Stimulated activated effector memory CD8-positive, alpha-beta T cell treated with anti-CD3 and anti-CD28 coated beads, Interleukin-12 subunit alpha, Interleukin-12 subunit beta, amount 100 ng/mL, for 72 hours (primary cell): ENCODE data around the gene CD6.
A peak's percentile ranks its signal among the peaks of the same experiment; 100 is the strongest.

ENCODE experiments used
- ATAC-seq: fragments of 150-1000 bp; cut with Tn5 transposase; 2 replicates; pipeline ENCODE4 v1.10.0; 2021
- DNase-seq, 2 donors: peaks; one replicate each; pipeline ENCODE4 v3.0.0; 2021 to 2022; ENCODE audit warnings: low spot score in 2 of 2
- H3K27ac Mint-ChIP-seq: one replicate; pipeline ENCODE4 v1.8.0; 2022; ENCODE audit warnings: mild to moderate bottlenecking, mixed read lengths
- H3K36me3 Mint-ChIP-seq: one replicate; pipeline ENCODE4 v1.8.0; 2022; ENCODE audit warnings: mild to moderate bottlenecking, mixed read lengths
- H3K4me1 Mint-ChIP-seq: one replicate; pipeline ENCODE4 v1.8.0; 2022; ENCODE audit warnings: mixed read lengths
- H3K4me3 Mint-ChIP-seq: one replicate; pipeline ENCODE4 v1.8.0; 2022; ENCODE audit warnings: mild to moderate bottlenecking, mixed read lengths
- H3K9me3 Mint-ChIP-seq: one replicate; pipeline ENCODE4 v1.8.0; 2022; ENCODE audit warnings: mixed read lengths

The CD6 gene

GRCh38 chr11:60996381-60997138 is 25.1 kb downstream of the CD6 start:
- ATAC-seq (no peak), DNase-seq (no peak)
- Mint-ChIP-seq H3K4me1 (peaks cover 51% of the 10 kb centered on the region), H3K36me3 (peaks cover 100% of the 10 kb centered on the region), H3K27ac (peak overlapping the region; percentile 29), H3K9me3 (no peaks in the 10 kb centered on the region), H3K4me3 (no peak overlapping the region)

- peaks cover 100% of the 10 kb centered on the region for H3K36me3 Mint-ChIP-seq
- no peak overlapping the region for H3K27ac Mint-ChIP-seq
- no peak for DNase-seq
- H3K4me1 Mint-ChIP-seq: peaks cover 43% of the 10 kb centered on the region
- H3K9me3 Mint-ChIP-seq: no peaks in the 10 kb centered on the region
- no peak for ATAC-seq
- H3K4me3 Mint-ChIP-seq: no peak overlapping the region
Observed at GRCh38 chr11:61000426-61000825, 28.9 kb downstream of the CD6 start.

- no peak for ATAC-seq
- DNase-seq: no peak
- H3K36me3 Mint-ChIP-seq: peaks cover 97% of the 10 kb centered on the region
- H3K4me1 Mint-ChIP-seq: peaks cover 49% of the 10 kb centered on the region
- no peaks in the 10 kb centered on the region for H3K9me3 Mint-ChIP-seq
- peak overlapping the region; percentile 74 for H3K27ac Mint-ChIP-seq
- no peak overlapping the region for H3K4me3 Mint-ChIP-seq
Observed at GRCh38 chr11:61001931-61002330, 30.5 kb downstream of the CD6 start.

- peaks cover 96% of the 10 kb centered on the region for H3K36me3 Mint-ChIP-seq
- no peaks in the 10 kb centered on the region for H3K9me3 Mint-ChIP-seq
- DNase-seq: no peak
- ATAC-seq: no peak
- no peak overlapping the region for H3K27ac Mint-ChIP-seq
- no peak overlapping the region for H3K4me3 Mint-ChIP-seq
- peaks cover 49% of the 10 kb centered on the region for H3K4me1 Mint-ChIP-seq
Observed at GRCh38 chr11:61002598-61002997, 31.1 kb downstream of the CD6 start.

GRCh38 chr11:61004180-61004611 is 32.7 kb downstream of the CD6 start:
- peak overlapping the region; percentile 79 for H3K27ac Mint-ChIP-seq
- peaks cover 45% of the 10 kb centered on the region for H3K4me1 Mint-ChIP-seq

GRCh38 chr11:61004761-61005181 is 33.3 kb downstream of the CD6 start:
- DNase-seq: no peak
- H3K4me1 Mint-ChIP-seq: peaks cover 46% of the 10 kb centered on the region
- ATAC-seq: peak; percentile 66
- no peaks in the 10 kb centered on the region for H3K9me3 Mint-ChIP-seq
- peaks cover 96% of the 10 kb centered on the region for H3K36me3 Mint-ChIP-seq
- H3K27ac Mint-ChIP-seq: peak overlapping the region; percentile 79
- H3K4me3 Mint-ChIP-seq: peak overlapping the region; percentile 18

More at GRCh38 chr11:61004180-61004611, 32.7 kb downstream of the CD6 start:
- ATAC-seq (peak; percentile 68), DNase-seq (no peak)
- Mint-ChIP-seq H3K9me3 (no peaks in the 10 kb centered on the region), H3K4me3 (peak overlapping the region; percentile 18), H3K36me3 (peaks cover 96% of the 10 kb centered on the region)

GRCh38 chr11:61007383-61007955 is 36.0 kb downstream of the CD6 start:
- H3K36me3 Mint-ChIP-seq: peaks cover 94% of the 10 kb centered on the region
- ATAC-seq: no peak
- no peak overlapping the region for H3K4me3 Mint-ChIP-seq
- no peaks in the 10 kb centered on the region for H3K9me3 Mint-ChIP-seq
- no peak for DNase-seq
- H3K27ac Mint-ChIP-seq: peak overlapping the region; percentile 50
- peaks cover 38% of the 10 kb centered on the region for H3K4me1 Mint-ChIP-seq

- Mint-ChIP-seq H3K4me3 (no peak overlapping the region), H3K36me3 (peaks cover 94% of the 10 kb centered on the region), H3K4me1 (peaks cover 38% of the 10 kb centered on the region), H3K27ac (peak overlapping the region; percentile 52), H3K9me3 (no peaks in the 10 kb centered on the region)
- DNase-seq: no peak
- ATAC-seq: no peak
Observed at GRCh38 chr11:61007956-61008896, 36.7 kb downstream of the CD6 start.

- DNase-seq: no peak
- Mint-ChIP-seq H3K4me3 (no peak overlapping the region), H3K27ac (peak overlapping the region; percentile 52), H3K9me3 (no peaks in the 10 kb centered on the region), H3K36me3 (peaks cover 94% of the 10 kb centered on the region), H3K4me1 (peaks cover 32% of the 10 kb centered on the region)
- no peak for ATAC-seq
Observed at GRCh38 chr11:61008971-61009370, 37.5 kb downstream of the CD6 start.

GRCh38 chr11:61009392-61010275 is 38.2 kb downstream of the CD6 start:
- H3K27ac Mint-ChIP-seq: peak overlapping the region; percentile 52

GRCh38 chr11:61010466-61011228 is 39.2 kb downstream of the CD6 start:
- Mint-ChIP-seq H3K9me3 (no peaks in the 10 kb centered on the region), H3K36me3 (peaks cover 93% of the 10 kb centered on the region), H3K4me3 (no peak overlapping the region), H3K27ac (peak overlapping the region; percentile 85), H3K4me1 (peaks cover 18% of the 10 kb centered on the region)
- ATAC-seq: no peak
- no peak for DNase-seq

More at GRCh38 chr11:61009392-61010275, 38.2 kb downstream of the CD6 start:
- Mint-ChIP-seq H3K4me1 (peaks cover 26% of the 10 kb centered on the region), H3K36me3 (peaks cover 93% of the 10 kb centered on the region), H3K4me3 (no peak overlapping the region), H3K9me3 (no peaks in the 10 kb centered on the region)
- ATAC-seq: peak; percentile 45
- no peak for DNase-seq

GRCh38 chr11:61011229-61011870 is 39.9 kb downstream of the CD6 start:
- no peak for ATAC-seq
- Mint-ChIP-seq H3K36me3 (peaks cover 96% of the 10 kb centered on the region), H3K27ac (peak overlapping the region; percentile 85), H3K4me1 (peaks cover 22% of the 10 kb centered on the region), H3K4me3 (no peak overlapping the region), H3K9me3 (no peaks in the 10 kb centered on the region)
- DNase-seq: no peak

GRCh38 chr11:61011950-61012736 is 40.7 kb downstream of the CD6 start:
- ATAC-seq: no peak
- Mint-ChIP-seq H3K4me3 (no peak overlapping the region), H3K27ac (peak overlapping the region; percentile 85), H3K4me1 (peaks cover 17% of the 10 kb centered on the region), H3K36me3 (peaks cover 96% of the 10 kb centered on the region), H3K9me3 (no peaks in the 10 kb centered on the region)
- no peak for DNase-seq
